Measurements from ENCODE around the gene SLC26A11. TPM values are rescaled to one million over a fixed set of nuclear protein-coding genes. Genes with fewer than 3 reads are reported as not detected.

The SLC26A11 gene
- total and polyA plus RNA-seq, 2 donors (not counting 1 experiment from before 2014, with no cell fraction given) = 5.8 to 19.3 TPM

DNA sequence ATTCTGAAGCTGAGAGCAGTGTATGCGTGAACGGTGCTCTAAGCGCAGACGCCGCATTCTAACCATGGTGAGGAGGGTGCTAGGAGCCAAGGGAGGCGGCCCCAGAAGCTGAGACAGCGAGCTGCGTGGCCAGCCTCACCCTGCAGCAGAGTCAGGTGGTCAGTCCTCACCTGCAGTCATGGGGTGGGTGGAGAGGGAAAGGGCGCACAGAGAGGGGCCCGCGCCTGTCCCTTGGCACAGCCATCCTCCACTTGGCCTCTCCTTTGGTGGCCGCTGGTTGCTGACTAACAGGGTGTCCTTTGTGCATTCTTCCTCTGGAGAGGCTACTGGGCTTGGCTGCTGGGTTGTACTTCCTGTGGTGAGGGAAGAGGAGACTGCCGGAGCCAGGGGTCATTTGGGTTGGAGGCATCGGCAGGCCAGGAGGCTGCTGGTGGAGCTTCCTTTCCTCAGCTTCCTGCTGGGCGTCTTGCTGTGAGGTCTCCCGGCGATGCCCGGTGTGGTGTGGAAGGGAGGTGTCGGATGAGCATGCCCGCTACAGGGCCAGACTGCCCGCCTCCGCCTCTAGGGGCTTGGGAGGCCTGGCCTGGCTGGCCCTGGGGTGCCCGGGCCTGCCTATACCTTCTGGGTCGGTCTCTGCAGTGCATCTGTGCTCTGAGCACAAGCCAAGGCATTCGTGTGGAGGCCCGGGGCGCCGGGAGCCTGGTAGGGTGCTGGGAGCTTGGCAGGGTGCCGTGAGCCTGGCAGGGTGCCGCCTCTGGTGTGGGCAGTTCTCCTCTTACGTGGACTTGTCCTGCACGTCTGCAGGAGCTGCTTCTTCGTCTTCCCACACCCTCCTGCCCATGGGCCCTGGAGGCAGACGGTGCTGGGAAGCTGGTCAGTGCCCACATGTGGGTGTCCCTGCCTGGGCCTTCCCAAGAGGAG lies 57.8 kb downstream of the SLC26A11 start:
- no peak overlapping the region for H3K27ac ChIP-seq (ENCODE audit: insufficient read depth, low read length)
- no peak for TF ChIP-seq EZH2 (IDR thresholded peaks at IDR 0.05; ENCODE audit: low read length, missing control alignments)
- TF ChIP-seq, protein P1, sequence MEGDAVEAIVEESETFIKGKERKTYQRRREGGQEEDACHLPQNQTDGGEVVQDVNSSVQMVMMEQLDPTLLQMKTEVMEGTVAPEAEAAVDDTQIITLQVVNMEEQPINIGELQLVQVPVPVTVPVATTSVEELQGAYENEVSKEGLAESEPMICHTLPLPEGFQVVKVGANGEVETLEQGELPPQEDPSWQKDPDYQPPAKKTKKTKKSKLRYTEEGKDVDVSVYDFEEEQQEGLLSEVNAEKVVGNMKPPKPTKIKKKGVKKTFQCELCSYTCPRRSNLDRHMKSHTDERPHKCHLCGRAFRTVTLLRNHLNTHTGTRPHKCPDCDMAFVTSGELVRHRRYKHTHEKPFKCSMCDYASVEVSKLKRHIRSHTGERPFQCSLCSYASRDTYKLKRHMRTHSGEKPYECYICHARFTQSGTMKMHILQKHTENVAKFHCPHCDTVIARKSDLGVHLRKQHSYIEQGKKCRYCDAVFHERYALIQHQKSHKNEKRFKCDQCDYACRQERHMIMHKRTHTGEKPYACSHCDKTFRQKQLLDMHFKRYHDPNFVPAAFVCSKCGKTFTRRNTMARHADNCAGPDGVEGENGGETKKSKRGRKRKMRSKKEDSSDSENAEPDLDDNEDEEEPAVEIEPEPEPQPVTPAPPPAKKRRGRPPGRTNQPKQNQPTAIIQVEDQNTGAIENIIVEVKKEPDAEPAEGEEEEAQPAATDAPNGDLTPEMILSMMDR (conservative IDR thresholded peaks at IDR 0.05 in 1 of 2, IDR thresholded peaks at IDR 0.05 in 1 of 2; ENCODE audit: low read depth in 1 of 2, low read length in 2 of 2) = no peak
- no peaks in the 10 kb centered on the region for H4K20me1 ChIP-seq (ENCODE audit: control insufficient read depth, extremely low read depth, insufficient read depth, low read length)
- H3K4me2 ChIP-seq (ENCODE audit: extremely low read depth, insufficient read depth, low read length) = no peak overlapping the region
- H3K27me3 ChIP-seq (ENCODE audit: control insufficient read depth, insufficient read depth, low read length) = no peaks in the 10 kb centered on the region
- peaks cover 9% of the 10 kb centered on the region for H3K79me2 ChIP-seq (ENCODE audit: control insufficient read depth, insufficient read depth, low read length)
- DNase-seq (ENCODE audit: low read depth in 2 of 2) = peak in 1 of 2 donors; percentile 17
- no peak overlapping the region for H3K9ac ChIP-seq (ENCODE audit: insufficient read depth, low read length)
- no peak overlapping the region for H2AFZ ChIP-seq (ENCODE audit: low read length)
- H3K36me3 ChIP-seq (ENCODE audit: control insufficient read depth, insufficient read depth, low read length) = peaks cover 26% of the 10 kb centered on the region
- H3K4me1 ChIP-seq (ENCODE audit: control insufficient read depth, extremely low read depth, insufficient read depth, low read length) = peaks cover 5% of the 10 kb centered on the region
- no peak overlapping the region for H3K4me3 ChIP-seq (replicated peaks in 1 of 4; ENCODE audit: control extremely low read depth in 1 of 4, insufficient read depth in 1 of 4, low read depth in 3 of 4, low read length in 4 of 4)
- no peaks in the 10 kb centered on the region for H3K9me3 ChIP-seq (ENCODE audit: control insufficient read depth, insufficient read depth, low read depth, low read length)

DNA sequence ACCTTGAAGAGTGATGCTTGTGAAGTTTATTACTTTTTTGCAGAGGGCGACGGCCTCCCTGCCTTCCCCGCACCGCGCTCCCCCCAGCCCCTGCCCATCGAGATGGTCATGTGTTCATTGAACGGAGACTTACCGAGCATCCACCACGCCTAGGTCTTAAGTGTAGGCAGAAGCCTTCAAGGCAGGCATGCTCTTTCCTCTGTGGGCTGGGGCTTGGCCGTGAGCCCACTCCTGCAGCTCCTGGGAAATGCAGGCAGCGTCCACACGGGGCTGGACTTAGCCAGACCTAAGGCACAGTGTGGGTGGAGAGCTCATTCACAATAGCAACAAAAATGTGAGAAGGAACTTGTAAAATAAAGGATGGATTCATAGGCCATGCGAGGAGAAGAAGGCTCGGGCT lies 59.7 kb downstream of the SLC26A11 start:
- TF ChIP-seq, protein P1 (conservative IDR thresholded peaks at IDR 0.05 in 1 of 2, IDR thresholded peaks at IDR 0.05 in 1 of 2; ENCODE audit: low read depth in 1 of 2, low read length in 2 of 2) = peak in 1 of 2 donors; percentile 24
- no peak for TF ChIP-seq EZH2 (IDR thresholded peaks at IDR 0.05; ENCODE audit: low read length, missing control alignments)
- no peaks in the 10 kb centered on the region for H4K20me1 ChIP-seq (ENCODE audit: control insufficient read depth, extremely low read depth, insufficient read depth, low read length)
- no peak overlapping the region for H3K4me2 ChIP-seq (ENCODE audit: extremely low read depth, insufficient read depth, low read length)
- peaks cover 5% of the 10 kb centered on the region for H3K4me1 ChIP-seq (ENCODE audit: control insufficient read depth, extremely low read depth, insufficient read depth, low read length)
- peaks cover 10% of the 10 kb centered on the region for H3K79me2 ChIP-seq (ENCODE audit: control insufficient read depth, insufficient read depth, low read length)
- no peaks in the 10 kb centered on the region for H3K9me3 ChIP-seq (ENCODE audit: control insufficient read depth, insufficient read depth, low read depth, low read length)
- no peak overlapping the region for H2AFZ ChIP-seq (ENCODE audit: low read length)
- H3K9ac ChIP-seq (ENCODE audit: insufficient read depth, low read length) = no peak overlapping the region
- no peaks in the 10 kb centered on the region for H3K27me3 ChIP-seq (ENCODE audit: control insufficient read depth, insufficient read depth, low read length)
- H3K4me3 ChIP-seq (replicated peaks in 1 of 4; ENCODE audit: control extremely low read depth in 1 of 4, insufficient read depth in 1 of 4, low read depth in 3 of 4, low read length in 4 of 4) = no peak overlapping the region
- H3K36me3 ChIP-seq (ENCODE audit: control insufficient read depth, insufficient read depth, low read length) = peaks cover 22% of the 10 kb centered on the region
- DNase-seq (ENCODE audit: low read depth in 2 of 2) = peak; percentile 65 to 90
- no peak overlapping the region for H3K27ac ChIP-seq (ENCODE audit: insufficient read depth, low read length)

DNA sequence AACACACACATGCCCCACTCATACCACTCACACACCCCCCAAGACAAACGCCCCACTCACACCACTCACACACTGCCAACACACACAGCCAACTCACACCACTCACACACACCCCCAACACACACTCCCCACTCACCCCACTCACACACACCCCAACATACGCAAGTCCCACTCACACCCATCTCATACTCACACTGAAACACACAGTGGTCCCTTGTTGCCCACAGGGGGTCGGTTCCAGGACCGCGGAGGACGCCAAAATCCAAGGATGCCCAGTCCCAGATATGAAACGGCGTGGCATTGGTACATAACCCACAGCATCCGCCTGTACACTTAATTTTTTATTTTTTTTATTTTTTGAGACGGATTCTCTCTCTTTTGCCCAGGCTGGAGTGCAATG lies 61.3 kb downstream of the SLC26A11 start:
- no peak overlapping the region for H3K9ac ChIP-seq (ENCODE audit: insufficient read depth, low read length)
- no peak overlapping the region for H2AFZ ChIP-seq (ENCODE audit: low read length)
- H3K4me1 ChIP-seq (ENCODE audit: control insufficient read depth, extremely low read depth, insufficient read depth, low read length) = peaks cover 5% of the 10 kb centered on the region
- H3K27ac ChIP-seq (ENCODE audit: insufficient read depth, low read length) = no peak overlapping the region
- H4K20me1 ChIP-seq (ENCODE audit: control insufficient read depth, extremely low read depth, insufficient read depth, low read length) = no peaks in the 10 kb centered on the region
- H3K36me3 ChIP-seq (ENCODE audit: control insufficient read depth, insufficient read depth, low read length) = peaks cover 22% of the 10 kb centered on the region
- TF ChIP-seq EZH2 (IDR thresholded peaks at IDR 0.05; ENCODE audit: low read length, missing control alignments) = no peak
- TF ChIP-seq, protein P1 (conservative IDR thresholded peaks at IDR 0.05 in 1 of 2, IDR thresholded peaks at IDR 0.05 in 1 of 2; ENCODE audit: low read depth in 1 of 2, low read length in 2 of 2) = no peak
- H3K4me2 ChIP-seq (ENCODE audit: extremely low read depth, insufficient read depth, low read length) = no peak overlapping the region
- no peak overlapping the region for H3K4me3 ChIP-seq (replicated peaks in 1 of 4; ENCODE audit: control extremely low read depth in 1 of 4, insufficient read depth in 1 of 4, low read depth in 3 of 4, low read length in 4 of 4)
- no peaks in the 10 kb centered on the region for H3K9me3 ChIP-seq (ENCODE audit: control insufficient read depth, insufficient read depth, low read depth, low read length)
- peaks cover 8% of the 10 kb centered on the region for H3K79me2 ChIP-seq (ENCODE audit: control insufficient read depth, insufficient read depth, low read length)
- DNase-seq (ENCODE audit: low read depth in 2 of 2) = no peak
- H3K27me3 ChIP-seq (ENCODE audit: control insufficient read depth, insufficient read depth, low read length) = no peaks in the 10 kb centered on the region
